Measurements from ENCODE around the gene CFAP46. TPM values are rescaled to one million over a fixed set of nuclear protein-coding genes. Genes with fewer than 3 reads are reported as not detected.

CFAP46 gene
- total and polyA plus RNA-seq, 9 of the 15 experiments (the other 6 are each of a cell fraction or from before 2014, with no cell fraction given): not detected

DNA sequence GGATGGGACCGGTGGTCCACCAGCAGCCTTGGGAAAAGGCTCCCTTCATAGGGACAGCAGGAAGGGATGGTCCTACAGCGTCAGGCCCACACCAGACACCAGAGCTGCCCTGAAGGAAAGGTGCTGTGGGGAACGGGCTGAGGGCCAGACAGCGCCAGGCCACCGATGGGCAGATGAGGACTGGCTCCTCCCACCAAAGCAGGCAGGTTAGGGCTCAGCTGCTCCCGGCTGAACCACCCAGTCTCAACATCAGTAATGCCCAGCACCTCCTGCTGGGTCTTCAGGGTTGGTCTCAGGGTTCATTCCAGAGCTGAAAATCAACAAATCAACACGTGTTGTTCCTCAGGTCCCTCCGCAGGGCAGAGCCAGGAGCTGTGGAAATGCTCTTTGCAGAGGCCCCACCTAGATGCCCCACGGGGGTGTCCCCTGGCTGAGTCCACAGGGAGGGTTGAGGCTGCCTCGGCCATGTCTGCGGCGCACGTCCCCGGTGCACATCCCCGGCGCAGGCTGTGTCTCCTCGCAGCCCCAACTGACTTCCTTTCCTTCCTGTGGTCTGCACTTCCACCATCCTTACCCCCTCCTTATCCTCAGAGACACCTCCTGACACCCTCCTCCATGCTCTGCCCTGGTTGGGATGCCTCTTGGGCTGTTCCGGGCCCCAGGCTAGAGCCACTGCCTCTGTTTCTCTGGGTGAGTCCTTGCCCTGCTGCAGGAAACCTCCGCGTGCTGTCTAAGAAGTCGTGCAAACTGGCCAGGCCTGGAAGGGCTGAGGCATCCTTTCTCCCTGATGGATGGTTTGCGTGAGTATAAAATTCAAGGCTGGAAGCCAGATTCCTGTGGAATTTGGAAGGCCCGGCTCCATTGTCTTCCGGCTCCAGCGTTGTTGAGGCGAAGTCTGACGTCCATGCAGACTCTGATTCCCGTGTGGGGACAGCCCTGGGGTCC, 32.8 kb upstream of the CFAP46 start:
- FAIRE-seq: no peak
- H3K9ac ChIP-seq (ENCODE audit: insufficient read depth in 1 of 2, low read depth in 2 of 2, low read length in 2 of 2): no peak overlapping the region
- no peaks in the 10 kb centered on the region for H3K4me1 ChIP-seq (replicated peaks in 1 of 2; ENCODE audit: control insufficient read depth in 2 of 2, insufficient read depth in 2 of 2, low read length in 2 of 2)
- BruUV-seq (replicated peaks): no TSS peak
- H3K27ac ChIP-seq (ENCODE audit: extremely low read depth, low read depth, low read length): no peak overlapping the region
- H3K9me3 ChIP-seq (replicated peaks; ENCODE audit: control insufficient read depth, insufficient read depth, low read depth, low read length): no peaks in the 10 kb centered on the region
- intact Hi-C loops (cut with micrococcal nuclease): no loop called here
- POLR2A ChIA-PET: no interaction called here
- H3K27me3 ChIP-seq (ENCODE audit: control insufficient read depth in 2 of 2, insufficient read depth in 2 of 2, low read length in 2 of 2): peaks cover 6 to 71% of the 10 kb centered on the region in 2 experiments; a peak in 3 of 5 replicates
- H3K4me2 ChIP-seq (ENCODE audit: insufficient read depth, low read length): no peak overlapping the region
- no peaks in the 10 kb centered on the region for H4K20me1 ChIP-seq (replicated peaks; ENCODE audit: control insufficient read depth, insufficient read depth, low read length)
- H3K9me1 ChIP-seq (ENCODE audit: control insufficient read depth, insufficient read depth, low read length): no peaks in the 10 kb centered on the region
- under 1% methylated on average over 27 of the region's 28 CpGs for WGBS (ENCODE audit: insufficient coverage, low coverage, missing lambda C conversion rate)
- CTCF ChIA-PET (ENCODE audit: low intra/inter-chr PET ratio): no interaction called here
- no peaks in the 10 kb centered on the region for H3K36me3 ChIP-seq (ENCODE audit: control insufficient read depth, insufficient read depth, low read length)
- H2AFZ ChIP-seq (ENCODE audit: low read depth, low read length): no peak overlapping the region
- in situ Hi-C loops (cut with MboI): no loop called here
- no peaks in the 10 kb centered on the region for H3K79me2 ChIP-seq (ENCODE audit: control insufficient read depth, insufficient read depth, low read length)
- no peak overlapping the region for H3K4me3 ChIP-seq
- ATAC-seq: no peak
- no peak for DNase-seq (ENCODE audit: extremely low read depth in 1 of 4, low spot score in 3 of 4)
- TF ChIP-seq ZNF232 (CRISPR knock-in tag; IDR thresholded peaks at IDR 0.05) (no peak), PHTF2 (CRISPR knock-in tag; IDR thresholded peaks at IDR 0.05) (no peak), ZNF764 (CRISPR knock-in tag; IDR thresholded peaks at IDR 0.05; ENCODE audit: low read depth) (no peak), ZNF347 (CRISPR knock-in tag; IDR thresholded peaks at IDR 0.05; ENCODE audit: low read depth) (no peak), ELF4 (CRISPR knock-in tag; IDR thresholded peaks at IDR 0.05) (no peak), TGIF2 (CRISPR knock-in tag; IDR thresholded peaks at IDR 0.05) (no peak), PPARD (CRISPR knock-in tag; IDR thresholded peaks at IDR 0.05) (no peak), TAF15 (IDR thresholded peaks at IDR 0.05; ENCODE audit: low read depth, low read length) (no peak), SRSF3 (IDR thresholded peaks at IDR 0.05; ENCODE audit: insufficient read depth, low read length) (no peak), EP300 (IDR thresholded peaks at IDR 0.05; ENCODE audit: low read length) (no peak), ELF2 (CRISPR knock-in tag; IDR thresholded peaks at IDR 0.05) (no peak), TAL1 (IDR thresholded peaks at IDR 0.05) (no peak), ZNF384 (IDR thresholded peaks at IDR 0.05; ENCODE audit: low read depth, low read length) (no peak)
- TF ChIP-seq, protein P1, sequence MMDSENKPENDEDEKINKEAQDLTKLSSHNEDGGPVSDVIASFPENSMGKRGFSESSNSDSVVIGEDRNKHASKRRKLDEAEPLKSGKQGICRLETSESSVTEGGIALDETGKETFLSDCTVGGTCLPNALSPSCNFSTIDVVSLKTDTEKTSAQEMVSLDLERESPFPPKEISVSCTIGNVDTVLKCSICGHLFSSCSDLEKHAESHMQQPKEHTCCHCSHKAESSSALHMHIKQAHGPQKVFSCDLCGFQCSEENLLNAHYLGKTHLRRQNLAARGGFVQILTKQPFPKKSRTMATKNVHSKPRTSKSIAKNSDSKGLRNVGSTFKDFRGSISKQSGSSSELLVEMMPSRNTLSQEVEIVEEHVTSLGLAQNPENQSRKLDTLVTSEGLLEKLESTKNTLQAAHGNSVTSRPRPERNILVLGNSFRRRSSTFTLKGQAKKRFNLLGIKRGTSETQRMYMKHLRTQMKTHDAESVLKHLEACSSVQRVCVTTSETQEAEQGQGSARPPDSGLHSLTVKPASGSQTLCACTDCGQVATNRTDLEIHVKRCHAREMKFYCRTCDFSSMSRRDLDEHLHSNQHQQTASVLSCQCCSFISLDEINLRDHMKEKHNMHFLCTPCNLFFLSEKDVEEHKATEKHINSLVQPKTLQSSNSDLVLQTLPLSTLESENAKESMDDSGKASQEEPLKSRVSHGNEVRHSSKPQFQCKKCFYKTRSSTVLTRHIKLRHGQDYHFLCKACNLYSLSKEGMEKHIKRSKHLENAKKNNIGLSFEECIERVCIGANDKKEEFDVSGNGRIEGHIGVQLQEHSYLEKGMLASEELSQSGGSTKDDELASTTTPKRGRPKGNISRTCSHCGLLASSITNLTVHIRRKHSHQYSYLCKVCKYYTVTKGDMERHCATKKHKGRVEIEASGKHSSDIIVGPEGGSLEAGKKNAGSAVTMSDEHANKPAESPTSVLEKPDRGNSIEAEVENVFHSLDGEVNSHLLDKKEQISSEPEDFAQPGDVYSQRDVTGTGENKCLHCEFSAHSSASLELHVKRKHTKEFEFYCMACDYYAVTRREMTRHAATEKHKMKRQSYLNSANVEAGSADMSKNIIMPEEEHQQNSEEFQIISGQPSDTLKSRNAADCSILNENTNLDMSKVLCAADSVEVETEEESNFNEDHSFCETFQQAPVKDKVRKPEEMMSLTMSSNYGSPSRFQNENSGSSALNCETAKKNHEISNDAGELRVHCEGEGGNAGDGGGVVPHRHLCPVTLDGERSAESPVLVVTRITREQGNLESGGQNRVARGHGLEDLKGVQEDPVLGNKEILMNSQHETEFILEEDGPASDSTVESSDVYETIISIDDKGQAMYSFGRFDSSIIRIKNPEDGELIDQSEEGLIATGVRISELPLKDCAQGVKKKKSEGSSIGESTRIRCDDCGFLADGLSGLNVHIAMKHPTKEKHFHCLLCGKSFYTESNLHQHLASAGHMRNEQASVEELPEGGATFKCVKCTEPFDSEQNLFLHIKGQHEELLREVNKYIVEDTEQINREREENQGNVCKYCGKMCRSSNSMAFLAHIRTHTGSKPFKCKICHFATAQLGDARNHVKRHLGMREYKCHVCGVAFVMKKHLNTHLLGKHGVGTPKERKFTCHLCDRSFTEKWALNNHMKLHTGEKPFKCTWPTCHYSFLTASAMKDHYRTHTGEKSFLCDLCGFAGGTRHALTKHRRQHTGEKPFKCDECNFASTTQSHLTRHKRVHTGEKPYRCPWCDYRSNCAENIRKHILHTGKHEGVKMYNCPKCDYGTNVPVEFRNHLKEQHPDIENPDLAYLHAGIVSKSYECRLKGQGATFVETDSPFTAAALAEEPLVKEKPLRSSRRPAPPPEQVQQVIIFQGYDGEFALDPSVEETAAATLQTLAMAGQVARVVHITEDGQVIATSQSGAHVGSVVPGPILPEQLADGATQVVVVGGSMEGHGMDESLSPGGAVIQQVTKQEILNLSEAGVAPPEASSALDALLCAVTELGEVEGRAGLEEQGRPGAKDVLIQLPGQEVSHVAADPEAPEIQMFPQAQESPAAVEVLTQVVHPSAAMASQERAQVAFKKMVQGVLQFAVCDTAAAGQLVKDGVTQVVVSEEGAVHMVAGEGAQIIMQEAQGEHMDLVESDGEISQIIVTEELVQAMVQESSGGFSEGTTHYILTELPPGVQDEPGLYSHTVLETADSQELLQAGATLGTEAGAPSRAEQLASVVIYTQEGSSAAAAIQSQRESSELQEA (IDR thresholded peaks at IDR 0.05; ENCODE audit: low read depth): no peak
